PFSK-1 (cell line): ENCODE measurements around the gene DDX25.

Source experiments
- POLR2AphosphoS5 ChIP-seq: IDR thresholded peaks from 2 replicates; pipeline ENCODE4 v1.6.1; 2012; ENCODE audit warnings: low read depth, mild to moderate bottlenecking, control low read depth, low read length, moderate library complexity
- REST ChIP-seq, 2 experiments: IDR thresholded peaks; 2 replicates each; pipeline versions ENCODE4 v1.6.1 to v1.8.0; 2011 to 2012; ENCODE audit warnings: low read depth in 2 of 2, low read length in 2 of 2, control low read depth in 1 of 2, inconsistent platforms in 1 of 2, mild to moderate bottlenecking in 1 of 2, moderate library complexity in 1 of 2; ENCODE audit not compliant: insufficient read depth in 1 of 2

GRCh38 chr11:125910226-125910849 is 6.0 kb downstream of the DDX25 start:
- TF ChIP-seq POLR2AphosphoS5 = no peak
- TF ChIP-seq REST (IDR thresholded peaks at IDR 0.05; ENCODE audit: insufficient read depth in 1 of 2, low read depth in 2 of 2, low read length in 2 of 2) = no peak
